GM12878 (cell line): ENCODE data around the gene CFAP45.

Source experiments
- ATF7 ChIP-seq: fragments of 450-650 bp; IDR thresholded peaks from 2 replicates; pipeline ENCODE4 v1.6.1; 2016; ENCODE audit warnings: low read depth, mild to moderate bottlenecking
- HDAC2 ChIP-seq: fragments of 200-600 bp; sonication (generic); IDR thresholded peaks from 2 replicates; pipeline ENCODE4 v1.6.1; 2017
- YY1 ChIP-seq: IDR thresholded peaks from 2 replicates; pipeline ENCODE4 v1.6.1; 2011; ENCODE audit warnings: low read depth, mild to moderate bottlenecking, low read length
- ZNF207 ChIP-seq: fragments of 450-650 bp; IDR thresholded peaks from 2 replicates; pipeline ENCODE4 v1.6.1; 2014; ENCODE audit warnings: antibody characterized with exemption, mild to moderate bottlenecking, borderline replicate concordance

GRCh38 chr1:159828581-159829272 lies 71.2 kb downstream of the CFAP45 start:
- no peak for TF ChIP-seq ZNF207
- TF ChIP-seq YY1, result no peak
- TF ChIP-seq HDAC2, result no peak
- no peak for TF ChIP-seq ATF7
